IMR-90 (cell line): Measurements from ENCODE around the gene ZFP90. TPM values are rescaled to one million over a fixed set of nuclear protein-coding genes. Genes with fewer than 3 reads are reported as not detected.

Source experiments
- ATAC-seq: fragments of 200-7000 bp; cut with Tn5 transposase; 2 replicates; pipeline ENCODE4 v1.9.1; 2020; ENCODE audit warnings: low read depth, mild to moderate bottlenecking, moderate library complexity
- BruUV-seq: library from RNA; stranded (reverse); fragments of 400-500 nt; replicated peaks from 2 replicates; lab custom pipeline; 2021; lab: Mats Ljungman, UMichigan
- CTCF ChIA-PET: fragments of 300-600 bp; formaldehyde crosslinking; extraction: SDS; loops from one replicate; lab custom pipeline; 2021; ENCODE audit warnings: antibody characterized with exemption; lab: Yijun Ruan, JAX
- POLR2A ChIA-PET: fragments of 300-600 bp; sonication (Branson Sonifier 250); formaldehyde crosslinking; loops from one replicate; lab custom pipeline; 2022; ENCODE audit warnings: antibody characterized with exemption; ENCODE audit not compliant: unreplicated experiment; lab: Charles Lee
- DNase-seq: peaks from one replicate; pipeline ENCODE4 v3.0.0; 2013
- H2AFZ ChIP-seq: replicated peaks from 2 replicates; pipeline ENCODE3; 2013; ENCODE audit warnings: low read length, mild to moderate bottlenecking; ENCODE audit not compliant: poor library complexity
- H2AK5ac ChIP-seq: 2 replicates; pipeline ENCODE4 v1.6.1; 2013; ENCODE audit warnings: low read depth, low read length, inconsistent platforms
- H2AK9ac ChIP-seq: replicated peaks from 2 replicates; pipeline ENCODE3; 2013; ENCODE audit warnings: mild to moderate bottlenecking, low read depth, low read length, moderate library complexity; ENCODE audit not compliant: poor library complexity
- H2BK120ac ChIP-seq: 2 replicates; pipeline ENCODE4 v1.6.1; 2013; ENCODE audit warnings: low read depth, low read length, inconsistent platforms
- H2BK15ac ChIP-seq: 3 replicates; pipeline ENCODE4 v1.6.1; 2013; ENCODE audit warnings: low read depth, low read length, inconsistent platforms
- H2BK20ac ChIP-seq: 2 replicates; pipeline ENCODE4 v1.6.1; 2013; ENCODE audit warnings: low read depth, mild to moderate bottlenecking, inconsistent platforms, low read length, moderate library complexity
- H2BK5ac ChIP-seq: 2 replicates; pipeline ENCODE4 v1.6.1; 2013; ENCODE audit warnings: mild to moderate bottlenecking, low read depth, low read length, inconsistent platforms; ENCODE audit not compliant: poor library complexity, severe bottlenecking
- H3K14ac ChIP-seq: replicated peaks from 2 replicates; pipeline ENCODE4 v1.6.1; 2013; ENCODE audit warnings: low read depth, low read length, inconsistent platforms
- H3K18ac ChIP-seq: 2 replicates; pipeline ENCODE4 v1.6.1; 2013; ENCODE audit warnings: low read depth, low read length, control low read depth
- H3K23ac ChIP-seq: 2 replicates; pipeline ENCODE4 v1.6.1; 2013; ENCODE audit warnings: low read depth, low read length, inconsistent platforms
- H3K27ac ChIP-seq: 2 replicates; pipeline ENCODE4 v1.5.1; 2013; ENCODE audit warnings: mild to moderate bottlenecking, control low read depth, low read length; ENCODE audit not compliant: insufficient read depth
- H3K27me3 ChIP-seq: 2 replicates; pipeline ENCODE4 v1.6.1; 2013; ENCODE audit warnings: low read length; ENCODE audit not compliant: control insufficient read depth, insufficient read depth
- H3K36me3 ChIP-seq: 2 replicates; pipeline ENCODE4 v1.6.1; 2013; ENCODE audit warnings: low read length, mixed read lengths; ENCODE audit not compliant: control insufficient read depth, insufficient read depth
- H3K4ac ChIP-seq: 2 replicates; pipeline ENCODE4 v1.6.1; 2013; ENCODE audit warnings: low read depth, low read length, inconsistent platforms
- H3K4me1 ChIP-seq: 2 replicates; pipeline ENCODE4 v1.6.1; 2013; ENCODE audit warnings: low read length, mixed read lengths; ENCODE audit not compliant: control insufficient read depth, insufficient read depth
- H3K4me2 ChIP-seq: 2 replicates; pipeline ENCODE4 v1.6.1; 2013; ENCODE audit warnings: low read depth, mild to moderate bottlenecking, control low read depth, low read length, moderate library complexity
- H3K4me3 ChIP-seq: 2 replicates; pipeline ENCODE4 v1.5.1; 2013; ENCODE audit warnings: low read depth, mild to moderate bottlenecking, control low read depth, low read length, moderate library complexity; ENCODE audit not compliant: insufficient read depth
- H3K56ac ChIP-seq: 2 replicates; pipeline ENCODE4 v1.6.1; 2013; ENCODE audit warnings: low read length, inconsistent platforms; ENCODE audit not compliant: insufficient read depth; ENCODE audit errors: extremely low read depth
- H3K79me1 ChIP-seq, 2 experiments: 2 replicates each; pipeline ENCODE4 v1.6.1; 2013; ENCODE audit warnings: low read length in 2 of 2, inconsistent platforms in 1 of 2, low read depth in 1 of 2
- H3K9ac ChIP-seq: 2 replicates; pipeline ENCODE4 v1.6.1; 2013; ENCODE audit warnings: low read depth, low read length, control low read depth
- H3K9me1 ChIP-seq: 2 replicates; pipeline ENCODE4 v1.6.1; 2013; ENCODE audit warnings: low read length, inconsistent platforms; ENCODE audit not compliant: insufficient read depth
- H3K9me3 ChIP-seq: 2 replicates; pipeline ENCODE4 v1.6.1; 2013; ENCODE audit warnings: low read length; ENCODE audit not compliant: control insufficient read depth, insufficient read depth
- H4K20me1 ChIP-seq: 2 replicates; pipeline ENCODE4 v1.6.1; 2013; ENCODE audit warnings: low read length, inconsistent platforms; ENCODE audit not compliant: insufficient read depth
- H4K5ac ChIP-seq: 2 replicates; pipeline ENCODE4 v1.6.1; 2013; ENCODE audit warnings: mild to moderate bottlenecking, low read depth, low read length, control low read depth
- H4K8ac ChIP-seq, 2 experiments: 2 replicates each; pipeline ENCODE4 v1.6.1; 2013; ENCODE audit warnings: low read depth in 2 of 2, low read length in 2 of 2, control low read depth in 1 of 2, inconsistent platforms in 1 of 2
- H4K91ac ChIP-seq: 2 replicates; pipeline ENCODE4 v1.6.1; 2013; ENCODE audit warnings: low read depth, low read length, inconsistent platforms; ENCODE audit not compliant: insufficient read depth
- CEBPB ChIP-seq: IDR thresholded peaks from 2 replicates; pipeline ENCODE4 v1.6.1; 2012; ENCODE audit warnings: low read depth, low read length, improper control_type of control experiment
- FOS ChIP-seq: fragments of 150-350 bp; IDR thresholded peaks from 2 replicates; pipeline ENCODE4 v1.6.1; 2016; ENCODE audit warnings: low read depth, low read length
- MAFK ChIP-seq: IDR thresholded peaks from 2 replicates; pipeline ENCODE4 v1.6.1; 2012; ENCODE audit warnings: low read depth, low read length, improper control_type of control experiment
- MAZ ChIP-seq: IDR thresholded peaks from 2 replicates; pipeline ENCODE4 v1.6.1; 2012; ENCODE audit warnings: low read depth, mild to moderate bottlenecking, low read length, improper control_type of control experiment, moderate library complexity, borderline replicate concordance
- MXI1 ChIP-seq: IDR thresholded peaks from 2 replicates; pipeline ENCODE4 v1.6.1; 2012; ENCODE audit warnings: low read depth, mild to moderate bottlenecking, low read length, moderate library complexity, borderline replicate concordance
- NFE2L2 ChIP-seq: fragments of 150-350 bp; IDR thresholded peaks from 2 replicates; pipeline ENCODE4 v1.6.1; 2016; ENCODE audit warnings: low read depth, mild to moderate bottlenecking, low read length
- POLR2A ChIP-seq: IDR thresholded peaks from 2 replicates; pipeline ENCODE4 v1.6.1; 2012; ENCODE audit warnings: mild to moderate bottlenecking, low read depth, low read length
- SMC3 ChIP-seq: fragments of 150-350 bp; IDR thresholded peaks from 2 replicates; pipeline ENCODE4 v1.6.1; 2016; ENCODE audit warnings: low read depth, mild to moderate bottlenecking, antibody characterized with exemption, low read length, moderate library complexity
- WGBS, 2 experiments: methylation state at CpG; one replicate each; pipeline versions ENCODE4 v1.1.5 to v1.1.7; 2013; ENCODE audit warnings: missing lambda C conversion rate in 2 of 2; ENCODE audit not compliant: insufficient read length in 1 of 2; ENCODE audit errors: extremely low coverage in 2 of 2; 5-methylcytosine and 5-hydroxymethylcytosine counted together
- dilution Hi-C: fragments of 300-500 bp; cut with HindIII; formaldehyde crosslinking; loops from one replicate; pipeline ENCODE4 v1.14.3; 2018; ENCODE audit warnings: low sequenced_read_pairs; ENCODE audit not compliant: unreplicated experiment
- in situ Hi-C: fragments of 300-500 bp; cut with MboI; formaldehyde crosslinking; loops from 3 replicates; pipeline ENCODE4 v1.14.3; 2019; ENCODE audit warnings: low sequenced_read_pairs, inconsistent platforms, mixed read lengths
- intact Hi-C: fragments of 100-400 bp; cut with micrococcal nuclease; formaldehyde crosslinking; loops from 2 replicates; pipeline ENCODE4 v1.10.0; 2022
- polyA plus RNA-seq, 3 experiments: library from polyadenylated mRNA; depleted of rRNA; stranded (reverse); fragments of >200 nt; gene quantifications; 2 replicates each; pipeline ENCODE4 v1.2.3, GENCODE V29; 2012; ENCODE audit warnings: low replicate concordance in 1 of 3
- total RNA-seq: library from RNA; depleted of rRNA; stranded (reverse); fragments of >200 nt; gene quantifications from 2 replicates; pipeline ENCODE4 v1.2.3, GENCODE V29; 2012
- TF ChIP-seq, protein P1 (sequence below): conservative IDR thresholded peaks from 2 replicates; pipeline ENCODE4 v1.5.1; 2012; ENCODE audit warnings: mild to moderate bottlenecking, low read depth, low read length, improper control_type of control experiment
- TF ChIP-seq, protein P2 (sequence below): fragments of 150-350 bp; IDR thresholded peaks from 2 replicates; pipeline ENCODE4 v1.6.1; 2017; ENCODE audit warnings: mild to moderate bottlenecking, antibody characterized with exemption, low read length, low read depth
- TF ChIP-seq, protein P3 (sequence below): fragments of 150-350 bp; IDR thresholded peaks from 2 replicates; pipeline ENCODE4 v1.6.1; 2016; ENCODE audit warnings: low read depth, mild to moderate bottlenecking, low read length, moderate library complexity, borderline replicate concordance

The ZFP90 gene
- total and polyA plus RNA-seq, 2 of the 4 experiments (the other 2 are of a cell fraction), result 7.3 to 22.6 TPM

DNA sequence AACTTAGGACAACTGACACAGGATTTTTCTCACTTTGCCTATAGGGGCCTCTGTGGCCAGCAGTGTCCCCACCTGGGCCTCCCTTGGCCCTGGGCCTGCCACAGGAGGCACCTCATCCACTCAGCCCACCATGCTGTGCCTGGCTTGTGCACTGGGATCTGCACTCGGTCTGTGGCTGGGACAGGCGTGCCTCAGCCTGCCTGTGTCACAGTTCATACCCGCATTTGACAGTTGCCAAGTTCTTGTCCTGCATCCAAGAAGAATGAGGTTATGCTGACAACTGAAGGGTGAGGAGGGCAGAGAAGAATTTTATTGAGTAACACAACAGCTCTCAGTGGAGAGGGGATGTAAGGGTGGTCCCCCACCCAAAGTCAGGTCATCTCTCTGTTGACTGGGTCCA lies 36.0 kb downstream of the ZFP90 start:
- in situ Hi-C loops, result no loop called here
- H4K91ac ChIP-seq, result no peak overlapping the region
- no peak overlapping the region for H4K5ac ChIP-seq
- H3K14ac ChIP-seq, result no peak overlapping the region
- ATAC-seq (no peak), DNase-seq (no peak)
- H3K23ac ChIP-seq, result no peak overlapping the region
- H2BK5ac ChIP-seq, result no peak overlapping the region
- no peaks in the 10 kb centered on the region for H3K79me1 ChIP-seq
- ChIA-PET CTCF (interaction anchor here (0.7 kb wide), 1 partner anchor 327 kb away, joined by 3 read pairs; no protein-coding TSS in a partner anchor), POLR2A (no interaction called here)
- no peak overlapping the region for H4K8ac ChIP-seq
- H2BK15ac ChIP-seq, result no peak overlapping the region
- H2BK120ac ChIP-seq, result no peak overlapping the region
- H3K18ac ChIP-seq, result no peak overlapping the region
- H3K56ac ChIP-seq, result no peak overlapping the region
- no peaks in the 10 kb centered on the region for H3K36me3 ChIP-seq
- intact Hi-C loops, result no loop called here
- no peak overlapping the region for H3K4me3 ChIP-seq
- no peak overlapping the region for H3K9ac ChIP-seq
- no peak overlapping the region for H2AFZ ChIP-seq
- H3K4ac ChIP-seq, result no peak overlapping the region
- WGBS, 2 experiments, result 83% methylated on average over 1 of the region's 3 CpGs; no CpG with 5 or more reads in 1 of the 2 experiments
- H2AK9ac ChIP-seq, result no peak overlapping the region
- TF ChIP-seq NFE2L2 (no peak), MXI1 (no peak), SMC3 (no peak), MAFK (no peak), FOS (no peak), CEBPB (no peak), POLR2A (no peak), MAZ (no peak)
- TF ChIP-seq, protein P1, sequence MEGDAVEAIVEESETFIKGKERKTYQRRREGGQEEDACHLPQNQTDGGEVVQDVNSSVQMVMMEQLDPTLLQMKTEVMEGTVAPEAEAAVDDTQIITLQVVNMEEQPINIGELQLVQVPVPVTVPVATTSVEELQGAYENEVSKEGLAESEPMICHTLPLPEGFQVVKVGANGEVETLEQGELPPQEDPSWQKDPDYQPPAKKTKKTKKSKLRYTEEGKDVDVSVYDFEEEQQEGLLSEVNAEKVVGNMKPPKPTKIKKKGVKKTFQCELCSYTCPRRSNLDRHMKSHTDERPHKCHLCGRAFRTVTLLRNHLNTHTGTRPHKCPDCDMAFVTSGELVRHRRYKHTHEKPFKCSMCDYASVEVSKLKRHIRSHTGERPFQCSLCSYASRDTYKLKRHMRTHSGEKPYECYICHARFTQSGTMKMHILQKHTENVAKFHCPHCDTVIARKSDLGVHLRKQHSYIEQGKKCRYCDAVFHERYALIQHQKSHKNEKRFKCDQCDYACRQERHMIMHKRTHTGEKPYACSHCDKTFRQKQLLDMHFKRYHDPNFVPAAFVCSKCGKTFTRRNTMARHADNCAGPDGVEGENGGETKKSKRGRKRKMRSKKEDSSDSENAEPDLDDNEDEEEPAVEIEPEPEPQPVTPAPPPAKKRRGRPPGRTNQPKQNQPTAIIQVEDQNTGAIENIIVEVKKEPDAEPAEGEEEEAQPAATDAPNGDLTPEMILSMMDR, result no peak
- TF ChIP-seq, protein P2, sequence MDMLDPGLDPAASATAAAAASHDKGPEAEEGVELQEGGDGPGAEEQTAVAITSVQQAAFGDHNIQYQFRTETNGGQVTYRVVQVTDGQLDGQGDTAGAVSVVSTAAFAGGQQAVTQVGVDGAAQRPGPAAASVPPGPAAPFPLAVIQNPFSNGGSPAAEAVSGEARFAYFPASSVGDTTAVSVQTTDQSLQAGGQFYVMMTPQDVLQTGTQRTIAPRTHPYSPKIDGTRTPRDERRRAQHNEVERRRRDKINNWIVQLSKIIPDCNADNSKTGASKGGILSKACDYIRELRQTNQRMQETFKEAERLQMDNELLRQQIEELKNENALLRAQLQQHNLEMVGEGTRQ, result no peak
- TF ChIP-seq, protein P3, sequence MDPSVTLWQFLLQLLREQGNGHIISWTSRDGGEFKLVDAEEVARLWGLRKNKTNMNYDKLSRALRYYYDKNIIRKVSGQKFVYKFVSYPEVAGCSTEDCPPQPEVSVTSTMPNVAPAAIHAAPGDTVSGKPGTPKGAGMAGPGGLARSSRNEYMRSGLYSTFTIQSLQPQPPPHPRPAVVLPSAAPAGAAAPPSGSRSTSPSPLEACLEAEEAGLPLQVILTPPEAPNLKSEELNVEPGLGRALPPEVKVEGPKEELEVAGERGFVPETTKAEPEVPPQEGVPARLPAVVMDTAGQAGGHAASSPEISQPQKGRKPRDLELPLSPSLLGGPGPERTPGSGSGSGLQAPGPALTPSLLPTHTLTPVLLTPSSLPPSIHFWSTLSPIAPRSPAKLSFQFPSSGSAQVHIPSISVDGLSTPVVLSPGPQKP, result no peak
- peaks cover 63% of the 10 kb centered on the region for H3K9me3 ChIP-seq
- H3K4me2 ChIP-seq, result no peak overlapping the region
- dilution Hi-C loops, result no loop called here
- no TSS peak for BruUV-seq
- H3K27ac ChIP-seq, result no peak overlapping the region
- H3K4me1 ChIP-seq, result no peaks in the 10 kb centered on the region
- no peak overlapping the region for H2AK5ac ChIP-seq
- H3K9me1 ChIP-seq, result no peaks in the 10 kb centered on the region
- no peaks in the 10 kb centered on the region for H3K27me3 ChIP-seq
- no peaks in the 10 kb centered on the region for H4K20me1 ChIP-seq
- no peak overlapping the region for H2BK20ac ChIP-seq
